SIG-M5 treated with dmso at 0.1 percent for 504 hours (cell line): ENCODE measurements around the gene ACSM2B.
"Not testable (repeated sequence)": the region's sequence is repeated elsewhere in the genome, so short reads cannot be mapped to it uniquely, and the experiment has no call there.

Source experiments
- DNase-seq: peaks from one replicate; lab custom pipeline; 2025; ENCODE audit not compliant: unreplicated experiment; lab: John Stamatoyannopoulos, UW

Gene ACSM2B

GRCh38 chr16:20576145-20576544 lies at the start of gene ACSM2B:
Gene ACSM2B, minus strand, starts transcription at chr16:20576367. Its CDS starts 11,522 bp downstream, at chr16:20564845.
- not testable (repeated sequence) for DNase-seq

DNA sequence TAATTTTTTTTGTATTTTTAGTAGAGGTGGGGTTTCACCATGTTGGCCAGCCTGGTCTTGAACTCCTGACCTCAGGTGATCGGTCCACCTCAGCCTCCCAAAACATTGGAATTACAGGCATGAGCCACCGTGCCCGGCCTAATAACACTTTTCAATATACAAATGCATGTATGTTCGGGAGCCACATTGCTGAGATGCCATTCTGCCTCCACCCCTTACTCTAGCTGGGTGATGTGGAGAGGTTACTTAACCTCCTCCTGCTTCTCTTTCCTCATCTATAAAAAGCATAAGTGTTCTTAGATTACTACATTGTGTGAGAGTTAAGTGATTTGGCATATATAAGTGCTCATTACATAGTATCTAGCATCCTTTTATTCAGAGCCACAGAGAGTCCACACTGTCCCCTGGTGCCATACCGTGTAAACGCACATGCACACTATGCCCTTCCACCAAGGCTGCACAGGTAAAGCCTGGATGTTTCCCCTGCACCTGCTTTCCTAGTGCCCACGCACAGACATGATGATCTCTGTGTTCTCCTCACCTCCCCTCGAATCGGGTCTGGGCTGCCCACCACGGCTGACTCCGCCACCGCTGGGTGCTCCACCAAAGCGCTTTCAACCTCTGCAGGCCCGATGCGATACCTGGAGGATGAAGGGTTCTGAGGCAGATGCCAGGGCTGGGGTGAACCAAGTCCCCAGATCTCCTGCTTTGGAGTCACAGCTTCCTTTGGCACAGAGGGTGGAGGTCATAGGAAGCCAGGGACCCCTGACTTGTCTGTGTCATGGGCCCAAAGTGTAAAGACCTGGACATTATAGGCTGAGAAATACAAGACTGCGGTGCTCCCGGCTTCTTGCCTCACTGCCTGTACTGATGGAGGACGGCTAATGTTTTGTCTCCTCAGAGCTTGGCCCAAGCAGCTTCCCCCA lies 49.0 kb upstream of the ACSM2B start:
- DNase-seq, result no peak

- DNase-seq, result no peak
Observed at GRCh38 chr16:20624205-20624604, 48.0 kb upstream of the ACSM2B start.

DNA sequence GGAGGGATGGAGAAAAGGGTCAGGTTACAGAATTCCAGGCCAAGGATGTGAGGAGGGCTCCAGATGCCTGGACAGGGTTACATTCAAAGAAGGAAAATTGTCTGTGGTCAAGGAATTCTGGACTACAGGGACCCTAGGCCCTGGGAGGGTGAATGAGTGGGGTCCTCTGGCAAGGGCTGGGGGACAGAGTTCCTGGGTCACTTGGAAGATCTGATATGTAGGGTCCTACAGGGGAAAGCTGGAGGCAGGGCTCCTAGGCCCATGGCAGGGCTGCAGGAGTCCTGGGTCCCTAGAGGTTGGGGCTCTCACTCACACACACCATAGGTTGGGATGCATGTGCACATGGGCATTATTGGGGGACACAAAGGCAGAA lies 46.3 kb upstream of the ACSM2B start:
- no peak for DNase-seq

DNA sequence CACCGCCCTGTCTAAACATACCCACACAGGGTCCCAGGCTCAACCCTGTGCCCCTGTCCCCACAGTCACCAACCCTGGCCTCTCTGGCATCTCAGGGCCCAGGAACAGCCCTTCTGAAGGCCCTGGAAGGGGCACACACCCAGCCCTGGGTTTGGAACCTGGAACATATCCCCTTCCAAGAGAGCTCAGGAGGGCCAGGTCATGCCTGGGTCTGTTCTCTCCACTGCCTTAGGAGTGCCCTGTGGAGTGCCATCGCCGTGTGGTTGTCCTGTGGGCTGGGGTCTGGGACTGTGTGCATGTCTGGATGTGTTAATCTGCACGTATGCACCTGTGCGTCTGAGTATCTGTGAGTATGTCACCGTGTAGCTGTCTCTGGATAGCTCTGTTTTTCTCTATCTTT lies 45.2 kb upstream of the ACSM2B start:
- DNase-seq, result no peak

GRCh38 chr16:20620770-20621169 lies 44.6 kb upstream of the ACSM2B start:
- DNase-seq, result no peak

DNA sequence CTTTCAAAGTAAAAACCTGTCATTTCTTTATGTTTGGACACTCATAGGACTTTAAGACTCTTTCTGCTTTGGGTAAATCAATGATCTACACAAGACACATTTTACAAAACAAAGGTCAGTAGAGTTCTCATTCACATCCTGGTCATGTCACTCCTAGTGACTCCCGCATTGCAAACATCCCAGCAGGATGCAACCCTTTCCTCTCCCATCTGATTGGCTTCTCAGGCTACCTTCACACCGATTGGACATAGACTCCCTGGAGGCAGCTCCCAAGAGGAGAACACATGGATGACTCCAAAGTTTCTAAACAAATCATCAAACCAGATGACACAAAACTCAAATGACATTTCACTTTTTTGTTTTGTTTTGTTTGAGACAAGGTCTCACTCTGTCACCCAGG lies 43.8 kb upstream of the ACSM2B start:
- DNase-seq, result no peak

DNA sequence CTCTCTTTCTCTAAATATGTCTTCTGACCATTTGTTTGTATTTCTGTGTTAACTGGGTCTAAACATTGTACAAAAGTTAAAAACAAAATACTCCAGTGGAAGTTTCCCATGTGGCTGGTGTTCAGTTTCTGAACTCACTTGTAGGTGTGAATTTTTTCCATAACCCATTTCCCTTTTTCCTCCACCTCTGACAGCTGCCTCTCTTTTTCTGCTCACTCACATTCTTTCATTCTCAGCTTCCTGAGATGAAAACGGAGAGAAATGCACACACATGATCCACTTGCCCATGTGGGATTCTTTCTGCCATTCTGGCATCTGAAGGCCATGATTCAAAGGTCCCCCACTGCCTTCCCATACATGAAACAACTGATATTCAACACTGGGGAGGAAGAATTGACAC lies 41.1 kb upstream of the ACSM2B start:
- DNase-seq, result no peak

- DNase-seq, result no peak
Observed at GRCh38 chr16:20614186-20615141, 38.3 kb upstream of the ACSM2B start.

- no peak for DNase-seq
Observed at GRCh38 chr16:20613481-20614185, 37.5 kb upstream of the ACSM2B start.

DNA sequence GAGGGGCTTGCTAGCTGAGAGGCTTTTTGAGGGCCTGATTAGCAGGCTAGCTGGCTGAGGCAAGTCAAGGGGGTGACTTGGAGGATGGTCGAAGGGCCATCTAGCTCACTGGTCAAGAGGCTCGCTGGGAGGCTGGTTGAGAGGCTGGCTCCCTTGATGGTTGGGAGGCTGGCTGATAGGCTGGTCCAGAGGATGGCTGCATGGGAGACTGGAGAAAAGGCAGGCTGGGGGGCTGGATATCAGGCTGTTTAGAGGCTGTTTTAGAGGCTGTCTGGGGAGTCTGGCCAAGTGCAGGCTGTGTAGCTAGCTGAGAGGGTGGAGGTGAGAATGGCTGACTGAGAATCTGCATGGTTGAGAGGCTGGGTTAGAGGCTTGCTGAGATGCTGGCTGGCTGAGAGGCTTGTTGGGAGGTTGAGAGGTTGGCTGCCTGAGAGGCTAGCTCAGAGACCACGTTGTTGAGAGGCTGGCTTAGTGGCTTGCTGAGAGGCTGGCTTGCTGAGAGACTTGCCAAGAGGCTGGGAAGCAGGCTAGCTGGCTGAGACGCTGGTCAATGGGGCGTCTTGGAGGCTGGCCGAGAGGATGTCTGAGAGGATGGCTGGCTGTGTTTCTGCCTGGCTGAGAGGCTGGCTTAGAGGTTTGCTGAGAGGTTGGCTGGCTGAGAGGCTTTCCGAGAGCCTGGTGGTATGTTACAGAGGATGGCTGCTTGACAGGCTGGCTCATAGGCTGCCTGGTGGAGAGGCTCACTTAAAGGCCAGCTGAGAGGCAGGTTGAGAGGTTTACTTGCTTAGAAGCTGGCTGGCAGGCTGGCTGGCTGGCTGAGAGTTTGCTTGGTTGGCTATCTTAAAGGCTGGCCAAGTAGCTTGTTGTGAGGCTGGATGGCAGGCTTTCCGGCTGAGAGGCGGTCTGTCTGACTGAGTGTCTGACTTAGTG lies 36.6 kb upstream of the ACSM2B start:
- DNase-seq, result no peak

DNA sequence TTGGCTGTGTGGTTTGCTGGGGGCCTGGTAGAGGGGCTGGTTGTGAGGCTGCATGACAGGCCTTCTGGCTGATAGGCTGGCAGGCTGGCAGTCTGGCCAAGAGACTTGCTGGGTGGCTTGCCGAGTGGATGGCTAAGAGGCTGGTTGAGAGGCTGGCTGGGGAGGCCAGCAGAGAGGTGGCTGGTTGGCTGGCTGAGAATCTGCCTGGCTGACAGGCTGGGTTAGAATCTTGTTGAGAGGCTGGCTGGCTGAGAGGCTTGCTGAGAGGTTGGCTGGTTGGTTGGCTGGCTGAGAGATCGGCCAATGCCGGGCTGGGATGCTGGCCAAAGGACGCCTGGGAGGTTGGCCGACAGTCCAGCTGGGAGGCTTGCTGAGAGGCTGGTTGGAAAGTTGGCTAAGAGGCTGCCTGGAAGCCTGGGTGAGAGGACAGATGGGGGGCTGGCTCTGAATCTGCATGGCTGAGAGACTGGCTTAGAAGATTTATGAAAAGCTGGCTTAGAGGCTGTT lies 35.9 kb upstream of the ACSM2B start:
- DNase-seq, result no peak

DNA sequence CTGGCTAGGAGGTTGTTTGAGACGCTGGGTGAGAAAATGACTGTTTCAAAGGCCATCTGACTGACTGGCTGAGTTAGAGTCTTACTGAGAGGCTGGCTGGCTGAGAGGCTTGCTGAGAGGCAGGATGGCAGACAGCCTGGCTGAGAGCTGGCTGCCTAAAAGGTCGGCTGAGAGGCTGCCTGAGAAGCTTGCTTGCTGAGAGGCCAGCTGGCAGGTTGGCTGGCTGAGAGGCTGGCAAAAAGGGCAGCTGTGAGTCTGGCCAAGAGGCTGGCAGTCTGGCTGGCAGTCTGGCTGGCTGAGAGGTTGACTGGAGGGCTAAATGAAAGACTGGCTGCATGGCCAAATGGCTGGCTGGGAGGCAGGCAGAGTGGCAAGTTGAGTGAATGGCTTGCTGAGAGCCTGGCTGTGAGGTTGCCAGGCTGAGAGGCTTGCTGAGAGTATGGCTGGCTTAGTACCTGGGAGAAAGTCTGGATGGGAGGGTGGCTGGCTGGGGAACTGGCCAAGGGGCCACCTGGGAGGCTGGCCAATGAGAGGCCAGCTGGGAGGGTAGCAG lies 35.3 kb upstream of the ACSM2B start:
- DNase-seq, result no peak

- no peak for DNase-seq
Observed at GRCh38 chr16:20610892-20611349, 34.8 kb upstream of the ACSM2B start.

- no peak for DNase-seq
Observed at GRCh38 chr16:20610211-20610891, 34.2 kb upstream of the ACSM2B start.

DNA sequence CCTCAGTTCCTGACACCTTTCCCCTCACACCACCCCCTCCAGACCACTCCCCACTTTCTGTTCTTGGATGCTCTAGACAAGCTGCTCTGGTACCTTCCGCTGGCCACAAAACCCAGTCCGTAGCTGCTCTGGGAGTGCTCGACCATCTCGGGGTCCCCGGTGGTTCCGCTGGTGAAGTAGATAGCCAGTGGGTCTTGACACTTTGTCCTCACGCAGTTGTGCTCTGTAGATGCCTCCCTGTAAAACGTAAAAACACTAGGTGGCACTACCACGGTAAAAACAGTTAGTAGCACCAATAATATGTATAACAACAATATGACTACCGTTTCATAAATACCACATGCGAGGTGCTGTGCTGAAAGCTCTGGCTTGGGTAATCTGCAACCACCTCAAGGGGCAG lies 26.0 kb upstream of the ACSM2B start:
- peak; percentile 8 for DNase-seq

- DNase-seq, result not testable (repeated sequence)
Observed at GRCh38 chr16:20599475-20599874, 23.3 kb upstream of the ACSM2B start.

DNA sequence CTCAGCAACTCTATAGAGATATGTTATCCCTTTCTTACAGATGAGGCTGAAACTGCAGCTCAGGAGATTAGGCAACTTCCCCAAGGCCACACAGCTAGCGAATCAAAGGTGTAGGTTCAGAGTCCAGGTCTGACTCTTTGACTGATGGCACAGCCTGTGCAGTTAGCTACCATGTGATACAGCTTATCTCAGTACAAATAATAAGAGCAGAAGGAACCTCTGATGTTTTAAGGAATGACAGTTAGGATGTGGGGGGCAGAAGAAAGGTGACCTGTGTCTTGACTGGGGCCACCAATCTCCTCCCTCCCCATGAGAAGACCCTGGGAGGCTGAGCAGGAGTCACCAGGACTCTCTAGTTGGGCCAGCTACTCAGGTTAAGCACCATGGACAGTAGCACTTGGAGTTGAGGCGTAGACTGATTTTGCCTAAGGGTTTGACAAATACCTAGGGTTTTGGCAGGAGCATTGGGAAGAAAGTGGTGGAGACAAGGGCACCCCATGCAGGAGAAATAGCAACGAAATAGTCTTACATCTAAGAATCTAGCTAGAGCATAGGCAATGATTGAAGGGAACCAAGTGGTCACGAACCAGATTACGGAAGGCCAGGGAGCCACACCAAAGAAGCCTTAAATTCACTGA lies 22.8 kb upstream of the ACSM2B start:
- DNase-seq, result no peak
